SK-N-SH treated with all-trans-retinoic acid at 6 μM for 48 hours (cell line): ENCODE measurements around the gene UBE2M.

Source experiments
- CSDC2 ChIP-seq: fragments of 250-450 bp; sonication (Bioruptor Pico); IDR thresholded peaks from 2 replicates; pipeline ENCODE4 v1.5.0; 2020; ENCODE audit warnings: mild to moderate bottlenecking, moderate library complexity
- GLIS3 ChIP-seq: fragments of 250-450 bp; sonication (Bioruptor Pico); IDR thresholded peaks from 2 replicates; pipeline ENCODE4 v1.5.0; 2020; ENCODE audit warnings: mild to moderate bottlenecking, moderate library complexity
- RARB ChIP-seq: fragments of 250-450 bp; sonication (Bioruptor Pico); IDR thresholded peaks from 2 replicates; pipeline ENCODE4 v1.8.0; 2021; ENCODE audit warnings: mild to moderate bottlenecking, moderate library complexity
- SNAI2 ChIP-seq: fragments of 250-450 bp; sonication (Bioruptor Pico); IDR thresholded peaks from 2 replicates; pipeline ENCODE4 v1.5.0; 2020; ENCODE audit warnings: mild to moderate bottlenecking, moderate library complexity
- TOX ChIP-seq: fragments of 250-450 bp; sonication (Bioruptor Pico); IDR thresholded peaks from 2 replicates; pipeline ENCODE4 v1.8.0; 2021; ENCODE audit warnings: mild to moderate bottlenecking, moderate library complexity, borderline replicate concordance
- TSHZ2 ChIP-seq: fragments of 250-450 bp; sonication (Bioruptor Pico); IDR thresholded peaks from 2 replicates; pipeline ENCODE4 v1.5.0; 2020; ENCODE audit warnings: mild to moderate bottlenecking, moderate library complexity
- ZFP30 ChIP-seq: fragments of 450-650 bp; formaldehyde crosslinking; IDR thresholded peaks from 2 replicates; pipeline ENCODE4 v1.5.0; 2022; ENCODE audit warnings: mild to moderate bottlenecking, moderate library complexity

- TF ChIP-seq ZFP30 (CRISPR knock-in tag), result no peak
- no peak for TF ChIP-seq TSHZ2
- no peak for TF ChIP-seq RARB (CRISPR knock-in tag)
- TF ChIP-seq GLIS3 (CRISPR knock-in tag), result no peak
- TF ChIP-seq SNAI2, result no peak
- TF ChIP-seq TOX (CRISPR knock-in tag), result no peak
- TF ChIP-seq CSDC2, result no peak
These were observed 8.6 kb downstream of the UBE2M start for GRCh38 chr19:58549664-58550361.
